ENCODE data around the gene SNRPD1.
A peak's percentile ranks its signal among the peaks of the same experiment; 100 is the strongest.
"Not testable (repeated sequence)": the region's sequence is repeated elsewhere in the genome, so short reads cannot be mapped to it uniquely, and the experiment has no call there.

The SNRPD1 gene

GRCh38 chr18:21612125-21613039 lies at the start of gene SNRPD1:
TSS of gene SNRPD1 (plus strand) at chr18:21612314. CDS start at chr18:21612430, 116 bp downstream.
- Mint-ChIP-seq H3K36me3 (ENCODE audit: low read depth) (peaks cover 17% of the 10 kb centered on the region), H3K4me1 (ENCODE audit: low read depth) (peaks cover 19% of the 10 kb centered on the region), H3K9me3 (no peaks in the 10 kb centered on the region), H3K4me3 (peak within 1 kb of the TSS; percentile 98), H3K27me3 (ENCODE audit: low read depth) (no peaks in the 10 kb centered on the region), H3K27ac (peak within 1 kb of the TSS; percentile 99)

GRCh38 chr18:21571772-21572171 lies 40.3 kb upstream of the SNRPD1 start:
- H3K27ac Mint-ChIP-seq, result no peak overlapping the region
- peaks cover 39% of the 10 kb centered on the region for H3K36me3 Mint-ChIP-seq (ENCODE audit: low read depth)
- no peaks in the 10 kb centered on the region for H3K27me3 Mint-ChIP-seq (ENCODE audit: low read depth)
- no peaks in the 10 kb centered on the region for H3K9me3 Mint-ChIP-seq
- H3K4me1 Mint-ChIP-seq (ENCODE audit: low read depth), result peaks cover 1% of the 10 kb centered on the region
- H3K4me3 Mint-ChIP-seq, result no peak overlapping the region

GRCh38 chr18:21575656-21576055 lies 36.5 kb upstream of the SNRPD1 start:
- Mint-ChIP-seq H3K4me3 (no peak overlapping the region), H3K27me3 (ENCODE audit: low read depth) (no peaks in the 10 kb centered on the region), H3K4me1 (ENCODE audit: low read depth) (peaks cover 3% of the 10 kb centered on the region), H3K27ac (no peak overlapping the region), H3K9me3 (no peaks in the 10 kb centered on the region), H3K36me3 (ENCODE audit: low read depth) (peaks cover 42% of the 10 kb centered on the region)

GRCh38 chr18:21584391-21584790 lies 27.7 kb upstream of the SNRPD1 start:
- H3K4me1 Mint-ChIP-seq (ENCODE audit: low read depth), result peaks cover 7% of the 10 kb centered on the region
- no peaks in the 10 kb centered on the region for H3K27me3 Mint-ChIP-seq (ENCODE audit: low read depth)
- peaks cover 5% of the 10 kb centered on the region for H3K36me3 Mint-ChIP-seq (ENCODE audit: low read depth)
- no peak overlapping the region for H3K4me3 Mint-ChIP-seq
- no peaks in the 10 kb centered on the region for H3K9me3 Mint-ChIP-seq
- no peak overlapping the region for H3K27ac Mint-ChIP-seq

GRCh38 chr18:21592361-21592760 lies 19.8 kb upstream of the SNRPD1 start:
- H3K27ac Mint-ChIP-seq; H3K9me3 Mint-ChIP-seq; H3K27me3 Mint-ChIP-seq (ENCODE audit: low read depth); H3K36me3 Mint-ChIP-seq (ENCODE audit: low read depth); H3K4me3 Mint-ChIP-seq; H3K4me1 Mint-ChIP-seq (ENCODE audit: low read depth): not testable (repeated sequence)

GRCh38 chr18:21593540-21594257 lies 18.4 kb upstream of the SNRPD1 start:
- no peaks in the 10 kb centered on the region for H3K27me3 Mint-ChIP-seq (ENCODE audit: low read depth)
- H3K4me3 Mint-ChIP-seq, result no peak overlapping the region
- H3K4me1 Mint-ChIP-seq (ENCODE audit: low read depth), result peaks cover 14% of the 10 kb centered on the region
- H3K27ac Mint-ChIP-seq, result no peak overlapping the region
- peaks cover 5% of the 10 kb centered on the region for H3K36me3 Mint-ChIP-seq (ENCODE audit: low read depth)
- no peaks in the 10 kb centered on the region for H3K9me3 Mint-ChIP-seq

GRCh38 chr18:21597620-21598019 lies 14.5 kb upstream of the SNRPD1 start:
- Mint-ChIP-seq H3K27ac (no peak overlapping the region), H3K36me3 (ENCODE audit: low read depth) (peaks cover 4% of the 10 kb centered on the region), H3K27me3 (ENCODE audit: low read depth) (no peaks in the 10 kb centered on the region), H3K4me3 (no peak overlapping the region), H3K9me3 (no peaks in the 10 kb centered on the region), H3K4me1 (ENCODE audit: low read depth) (peaks cover 30% of the 10 kb centered on the region)

GRCh38 chr18:21598726-21599584 lies 13.2 kb upstream of the SNRPD1 start:
- Mint-ChIP-seq H3K27me3 (ENCODE audit: low read depth) (no peaks in the 10 kb centered on the region), H3K27ac (peak overlapping the region; percentile 99), H3K36me3 (ENCODE audit: low read depth) (peaks cover 2% of the 10 kb centered on the region), H3K9me3 (no peaks in the 10 kb centered on the region), H3K4me1 (ENCODE audit: low read depth) (peaks cover 28% of the 10 kb centered on the region), H3K4me3 (peak overlapping the region; percentile 99)

- Mint-ChIP-seq H3K4me3 (peak overlapping the region; percentile 99), H3K9me3 (no peaks in the 10 kb centered on the region), H3K27ac (peak overlapping the region; percentile 99), H3K4me1 (ENCODE audit: low read depth) (peaks cover 31% of the 10 kb centered on the region), H3K27me3 (ENCODE audit: low read depth) (peaks cover 1% of the 10 kb centered on the region), H3K36me3 (ENCODE audit: low read depth) (peaks cover 2% of the 10 kb centered on the region)
These were observed 12.3 kb upstream of the SNRPD1 start for GRCh38 chr18:21599585-21600525.

GRCh38 chr18:21600526-21601410 lies 11.3 kb upstream of the SNRPD1 start, which contains the start of gene ESCO1:
TSS of gene ESCO1 (minus strand) at chr18:21600704. CDS start at chr18:21574843, 25,861 bp downstream.
- H3K4me3 Mint-ChIP-seq, result peak within 1 kb of the TSS; percentile 99
- H3K4me1 Mint-ChIP-seq (ENCODE audit: low read depth), result peaks cover 36% of the 10 kb centered on the region
- H3K36me3 Mint-ChIP-seq (ENCODE audit: low read depth), result peaks cover 2% of the 10 kb centered on the region
- peaks cover 2% of the 10 kb centered on the region for H3K27me3 Mint-ChIP-seq (ENCODE audit: low read depth)
- no peaks in the 10 kb centered on the region for H3K9me3 Mint-ChIP-seq
- peak within 1 kb of the TSS; percentile 99 for H3K27ac Mint-ChIP-seq

GRCh38 chr18:21602299-21602587 lies 9.9 kb upstream of the SNRPD1 start:
- Mint-ChIP-seq H3K4me1 (ENCODE audit: low read depth) (peaks cover 32% of the 10 kb centered on the region), H3K27ac (peak overlapping the region; percentile 74), H3K9me3 (no peaks in the 10 kb centered on the region), H3K4me3 (no peak overlapping the region), H3K36me3 (ENCODE audit: low read depth) (no peaks in the 10 kb centered on the region), H3K27me3 (ENCODE audit: low read depth) (peaks cover 2% of the 10 kb centered on the region)

GRCh38 chr18:21604671-21605070 lies 7.4 kb upstream of the SNRPD1 start:
- Mint-ChIP-seq H3K4me1 (ENCODE audit: low read depth) (peaks cover 17% of the 10 kb centered on the region), H3K27me3 (ENCODE audit: low read depth) (peaks cover 2% of the 10 kb centered on the region), H3K27ac (no peak overlapping the region), H3K9me3 (no peaks in the 10 kb centered on the region), H3K36me3 (ENCODE audit: low read depth) (no peaks in the 10 kb centered on the region), H3K4me3 (no peak overlapping the region)

- H3K4me1 Mint-ChIP-seq (ENCODE audit: low read depth), result peaks cover 16% of the 10 kb centered on the region
- no peaks in the 10 kb centered on the region for H3K9me3 Mint-ChIP-seq
- H3K27me3 Mint-ChIP-seq (ENCODE audit: low read depth), result peaks cover 2% of the 10 kb centered on the region
- no peak overlapping the region for H3K4me3 Mint-ChIP-seq
- no peaks in the 10 kb centered on the region for H3K36me3 Mint-ChIP-seq (ENCODE audit: low read depth)
- no peak overlapping the region for H3K27ac Mint-ChIP-seq
These were observed 6.9 kb upstream of the SNRPD1 start for GRCh38 chr18:21605213-21605612.

All from T-helper 1 cell treated with Interleukin-12 subunit alpha and Interleukin-12 subunit beta and Interleukin-4 antibody, amounts not matched to agents 30 μg/mL and 1 μg/mL, for 36 hours (primary cell).